ENCODE data around the gene HIBCH.
"Not testable (repeated sequence)": the region's sequence is repeated elsewhere in the genome, so short reads cannot be mapped to it uniquely, and the experiment has no call there.

Gene HIBCH

DNA sequence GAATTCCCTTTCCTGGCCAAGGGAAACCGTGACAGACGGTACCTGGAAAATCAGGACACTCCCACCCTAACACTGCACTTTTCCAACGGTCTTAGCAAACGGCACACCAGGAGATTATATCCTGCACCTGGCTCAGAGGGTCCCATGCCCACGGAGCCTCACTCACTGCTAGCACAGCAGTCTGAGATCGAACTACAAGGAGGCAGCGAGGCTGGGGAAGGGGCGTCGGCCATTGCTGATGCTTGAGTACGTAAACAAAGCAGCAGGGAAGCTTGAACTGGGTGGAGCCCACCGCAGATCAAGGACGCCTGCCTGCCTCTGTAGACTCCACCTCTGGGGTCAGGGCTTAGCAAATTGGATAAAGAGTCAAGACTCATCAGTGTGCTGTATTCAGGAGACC lies 95.6 kb downstream of the HIBCH start:
- not testable (repeated sequence) for DNase-seq

DNA sequence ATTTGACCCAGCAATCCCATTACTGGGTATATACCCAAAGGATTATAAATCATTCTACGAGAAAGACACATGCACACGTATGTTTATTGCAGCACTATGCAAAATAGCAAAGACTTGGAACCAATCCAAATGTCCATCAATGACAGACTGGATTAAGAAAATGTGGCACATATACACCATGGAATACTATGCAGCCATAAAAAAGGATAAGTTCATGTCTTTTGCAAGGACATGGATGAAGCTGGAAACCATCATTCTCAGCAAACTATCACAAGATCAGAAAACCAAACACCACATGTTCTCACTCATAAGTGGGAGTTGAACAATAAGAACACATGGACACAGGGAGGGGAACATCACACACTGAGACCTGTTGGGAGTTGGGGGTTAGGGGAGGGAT lies 96.9 kb downstream of the HIBCH start:
- not testable (repeated sequence) for DNase-seq

GRCh38 chr2:190221429-190221828 lies 98.2 kb downstream of the HIBCH start:
- no peak for DNase-seq

DNA sequence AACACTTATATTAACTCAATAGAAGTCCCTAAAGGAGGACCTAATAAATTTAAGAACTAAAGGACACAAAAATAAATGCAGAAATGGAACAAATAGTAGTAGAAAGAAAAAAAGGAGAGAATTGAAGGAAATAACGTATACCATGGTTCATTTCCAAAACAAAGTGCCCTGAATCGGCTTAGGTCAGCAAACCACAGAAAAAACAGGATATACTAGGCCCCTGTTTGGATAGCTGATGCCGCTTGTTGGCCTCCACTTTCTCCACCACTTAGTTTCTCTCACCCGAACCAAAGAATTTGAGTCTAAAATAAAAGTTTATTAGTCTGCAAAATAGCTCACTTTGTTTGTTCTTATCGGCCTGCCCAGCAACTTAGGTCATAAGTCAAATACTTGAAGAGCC lies 100.4 kb downstream of the HIBCH start:
- no peak for DNase-seq

GRCh38 chr2:190217616-190218015 lies 102.0 kb downstream of the HIBCH start:
- no peak for DNase-seq

DNA sequence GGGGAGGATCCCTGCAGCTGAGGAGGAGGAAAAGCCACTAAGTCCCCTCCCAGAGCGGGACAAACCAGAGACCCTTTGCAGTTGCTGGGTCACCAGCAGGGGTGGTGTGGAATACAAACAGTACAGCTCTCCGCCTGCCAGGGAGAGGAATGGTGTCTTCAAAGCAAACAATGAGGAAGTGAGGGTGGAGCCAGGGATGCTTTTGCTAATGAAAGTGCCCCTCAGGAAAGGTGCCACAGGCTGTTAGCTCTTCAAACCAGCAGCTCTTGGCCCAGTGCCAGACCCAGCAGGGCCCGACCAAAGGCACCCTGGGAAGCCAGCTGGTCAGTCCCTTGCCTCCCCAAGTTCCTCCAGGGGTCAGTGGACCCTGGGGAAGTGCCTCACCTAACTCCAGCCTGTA lies 102.8 kb downstream of the HIBCH start:
- no peak for DNase-seq

GRCh38 chr2:190215620-190216019 lies 104.0 kb downstream of the HIBCH start:
- DNase-seq: no peak

DNA sequence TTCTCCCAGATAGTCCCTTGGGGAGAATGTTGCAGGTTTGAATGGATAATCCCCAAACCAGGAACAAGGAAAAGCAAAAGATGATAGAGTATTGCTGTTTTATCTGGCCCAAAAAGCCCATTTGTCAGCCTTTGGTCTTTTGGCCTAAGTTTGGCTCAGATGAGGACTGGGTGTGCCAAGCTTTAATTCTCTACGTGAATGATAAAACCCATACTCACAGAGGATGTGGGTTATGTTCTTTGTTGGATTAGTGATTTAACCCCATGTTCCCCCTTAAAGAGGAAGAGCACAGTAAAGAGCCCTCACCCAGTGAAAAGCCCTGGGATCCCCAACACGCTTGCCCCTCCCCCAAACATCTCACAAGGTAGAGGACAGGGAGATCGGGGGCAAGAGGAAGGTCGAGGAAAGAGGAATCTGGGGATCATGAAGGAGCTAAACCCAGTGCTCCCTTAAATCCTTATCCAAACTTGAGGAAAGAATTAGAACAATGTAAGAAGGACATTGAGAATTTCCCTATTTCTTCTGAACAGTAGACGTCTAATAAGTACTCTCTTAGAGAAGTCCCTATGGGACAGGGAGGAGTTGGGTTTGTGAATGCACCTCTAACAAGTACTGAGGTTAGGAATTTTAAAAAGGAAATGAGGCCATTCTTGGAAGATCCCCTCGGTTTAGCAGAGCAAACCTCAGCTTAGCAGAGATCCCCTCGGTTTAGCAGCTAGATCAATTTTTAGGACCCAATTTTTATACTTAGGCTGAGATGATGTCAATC lies 105.0 kb downstream of the HIBCH start:
- DNase-seq: no peak

DNA sequence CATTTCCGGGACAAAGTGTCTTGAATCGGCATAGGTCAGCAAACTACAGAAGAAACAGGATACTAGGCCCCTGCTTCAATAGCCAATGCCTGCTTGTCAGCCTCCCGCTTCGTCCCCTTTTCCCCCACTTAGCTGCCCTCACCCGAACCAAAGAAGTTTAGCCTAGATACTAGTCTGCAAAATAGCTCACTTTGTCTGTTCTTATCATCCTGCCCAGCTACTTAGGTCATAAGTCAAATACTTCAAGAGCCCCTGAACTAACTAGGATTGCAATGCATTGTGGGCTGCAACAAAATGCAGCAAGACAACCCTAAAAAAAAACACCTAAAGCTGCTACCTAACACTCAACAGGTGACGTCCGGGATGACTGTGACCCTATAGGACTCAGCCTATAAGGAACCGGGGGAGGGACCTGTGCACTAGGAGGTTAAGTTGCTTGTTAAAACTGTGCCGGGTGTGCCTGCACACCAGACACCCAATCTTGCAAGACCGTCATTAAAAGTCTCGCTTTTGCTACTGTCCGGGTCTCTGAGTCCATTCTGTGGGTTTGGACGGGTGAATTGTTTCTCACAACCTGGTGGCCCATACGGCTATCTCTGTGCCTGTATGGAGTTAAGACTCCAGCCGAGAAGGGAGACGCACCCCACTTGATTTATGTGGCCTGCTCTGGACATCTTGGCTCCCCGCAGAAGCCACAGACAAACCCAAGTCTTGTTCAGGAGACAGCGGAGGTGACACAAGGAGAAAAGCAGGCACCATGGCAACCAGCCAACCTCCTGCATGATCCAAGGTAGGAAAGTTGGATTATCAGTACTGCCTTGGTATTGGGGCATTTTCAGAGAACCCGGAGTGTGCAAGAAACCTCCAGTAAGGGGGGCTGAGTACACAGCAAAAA lies 105.9 kb downstream of the HIBCH start:
- no peak for DNase-seq

GRCh38 chr2:190210471-190210870 lies 109.2 kb downstream of the HIBCH start:
- no peak for DNase-seq

- DNase-seq: no peak
These were observed 110.1 kb downstream of the HIBCH start for GRCh38 chr2:190209559-190209958.

- DNase-seq: no peak
These were observed 111.7 kb downstream of the HIBCH start for GRCh38 chr2:190207930-190208329.

GRCh38 chr2:190205657-190206056 lies 114.0 kb downstream of the HIBCH start:
- DNase-seq: no peak

DNA sequence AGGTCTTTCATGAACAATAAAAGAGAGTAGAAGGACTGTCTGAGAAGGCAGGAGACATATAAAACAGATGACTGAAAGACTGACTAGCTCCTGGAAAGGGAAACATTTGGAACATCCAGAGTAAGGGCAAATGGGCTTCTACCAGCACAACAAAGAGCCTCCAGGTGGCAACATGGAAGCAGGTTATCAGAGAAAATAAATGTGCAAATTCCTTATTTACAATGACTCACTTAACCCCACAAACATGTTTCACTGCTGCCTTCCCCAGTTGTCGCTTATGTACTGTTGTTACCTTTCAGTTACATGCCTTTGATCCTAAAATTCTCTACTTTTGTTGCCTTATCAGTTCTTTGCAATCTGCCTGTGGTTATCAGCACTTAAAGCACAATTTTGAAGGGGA lies 117.0 kb downstream of the HIBCH start:
- no peak for DNase-seq

GRCh38 chr2:190202018-190202417 lies 117.6 kb downstream of the HIBCH start:
- no peak for DNase-seq

GRCh38 chr2:190200603-190201002 lies 119.0 kb downstream of the HIBCH start:
- DNase-seq: no peak

GRCh38 chr2:190199530-190199929 lies 120.1 kb downstream of the HIBCH start:
- DNase-seq: no peak

DNA sequence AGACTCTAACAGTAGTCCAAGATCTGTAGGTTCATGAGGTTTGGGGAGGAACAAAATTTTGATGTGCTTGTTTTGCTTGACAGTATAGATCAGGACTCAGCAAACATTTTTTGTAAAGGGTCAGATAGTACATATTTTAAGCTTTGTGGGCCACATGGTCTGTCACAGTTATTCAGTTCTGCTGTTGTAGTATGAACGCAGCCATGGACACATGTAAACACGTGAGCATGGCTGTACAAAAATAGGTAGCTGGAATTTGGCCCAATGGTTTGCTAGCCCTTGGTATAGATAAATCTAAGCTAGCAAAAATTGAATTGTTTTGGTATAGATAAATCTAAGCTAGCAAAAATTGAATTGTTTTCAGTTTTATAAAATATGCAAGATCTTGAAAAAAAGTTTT lies 120.5 kb downstream of the HIBCH start:
- DNase-seq: no peak

GRCh38 chr2:190197143-190197720 lies 122.4 kb downstream of the HIBCH start:
- no peak for DNase-seq

- DNase-seq: no peak
These were observed 129.0 kb downstream of the HIBCH start for GRCh38 chr2:190190507-190191162.

DNA sequence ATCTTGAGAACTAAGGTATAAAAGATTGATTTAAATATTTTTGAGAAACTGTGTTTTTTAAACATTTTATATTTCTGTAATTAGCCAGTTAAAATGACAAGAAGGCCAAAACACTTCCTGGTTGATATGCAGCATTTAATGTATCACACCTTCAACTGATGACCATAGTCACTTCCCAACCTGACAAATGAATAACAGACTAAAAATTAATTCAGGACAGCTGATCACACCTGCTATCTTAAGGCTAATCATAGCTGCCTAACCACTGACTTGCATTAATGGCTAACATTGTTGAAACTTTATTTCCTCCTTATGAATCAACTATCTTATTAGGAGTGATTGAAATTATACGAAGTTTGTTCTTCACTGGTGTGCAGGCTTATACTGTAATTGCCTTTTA lies 131.3 kb downstream of the HIBCH start:
- no peak for DNase-seq

GRCh38 chr2:190186238-190186637 lies 133.4 kb downstream of the HIBCH start:
- DNase-seq: no peak

GRCh38 chr2:190185380-190185779 lies 134.2 kb downstream of the HIBCH start:
- no peak for DNase-seq
